GM18870 (cell line): ENCODE results near the gene PRADC1.
"Not testable (repeated sequence)": the region's sequence is repeated elsewhere in the genome, so short reads cannot be mapped to it uniquely, and the experiment has no call there.

Source experiments
- ATAC-seq: cut with Tn5 transposase; IDR thresholded peaks from one replicate; pipeline ENCODE4 v1.9.1; 2021; ENCODE audit warnings: moderate library complexity; ENCODE audit not compliant: unreplicated experiment

PRADC1 gene

DNA sequence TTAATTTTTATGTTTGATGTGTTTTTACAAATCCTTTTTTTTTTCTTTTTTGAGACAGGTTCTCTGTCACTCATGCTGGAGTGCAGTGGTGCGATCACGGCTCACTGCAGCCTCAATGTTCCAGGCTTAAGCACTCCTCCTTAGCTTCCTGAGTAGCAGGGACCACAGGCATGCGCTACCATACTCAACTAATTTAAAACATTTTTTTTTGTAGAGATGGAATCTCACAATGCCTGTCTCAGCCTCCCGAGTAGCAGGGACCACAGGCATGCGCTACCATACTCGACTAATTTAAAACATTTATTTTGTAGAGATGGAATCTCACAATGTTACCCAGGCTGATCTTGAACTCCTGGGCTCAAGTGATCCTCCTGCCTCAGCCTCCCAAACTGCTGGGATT is 27.4 kb downstream of the PRADC1 start:
- no peak for ATAC-seq

DNA sequence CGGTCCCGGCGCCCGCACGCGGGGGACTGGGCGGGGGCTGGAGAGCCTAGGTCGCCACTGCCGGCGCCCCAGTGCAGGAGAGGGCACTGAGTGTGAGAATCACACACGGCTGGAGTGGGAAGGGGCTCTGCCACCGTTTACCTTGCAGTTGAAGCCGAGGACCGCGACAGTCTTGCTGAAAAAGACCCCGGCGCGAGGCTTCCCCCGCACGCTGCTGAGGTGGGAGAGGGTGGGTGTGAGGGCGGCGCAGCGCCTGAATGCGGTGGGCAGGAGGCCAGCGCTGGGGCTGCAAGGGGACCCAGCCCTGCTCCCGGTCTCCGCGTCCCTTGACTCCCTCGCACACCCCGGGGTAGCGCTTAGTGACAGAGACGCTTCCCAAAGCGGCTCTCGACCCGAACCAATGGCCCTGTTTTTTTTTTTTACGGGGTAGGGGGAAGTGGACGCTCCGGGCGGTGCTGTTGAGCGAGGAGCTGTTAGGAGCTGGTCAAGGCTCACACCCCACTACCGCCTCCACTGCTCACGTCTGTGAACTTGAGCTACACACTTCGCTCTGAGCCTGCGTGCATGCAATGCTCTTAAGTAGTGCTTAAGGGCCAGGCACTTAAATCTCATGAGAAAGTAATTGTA is 29.9 kb downstream of the PRADC1 start:
- ATAC-seq: no peak

DNA sequence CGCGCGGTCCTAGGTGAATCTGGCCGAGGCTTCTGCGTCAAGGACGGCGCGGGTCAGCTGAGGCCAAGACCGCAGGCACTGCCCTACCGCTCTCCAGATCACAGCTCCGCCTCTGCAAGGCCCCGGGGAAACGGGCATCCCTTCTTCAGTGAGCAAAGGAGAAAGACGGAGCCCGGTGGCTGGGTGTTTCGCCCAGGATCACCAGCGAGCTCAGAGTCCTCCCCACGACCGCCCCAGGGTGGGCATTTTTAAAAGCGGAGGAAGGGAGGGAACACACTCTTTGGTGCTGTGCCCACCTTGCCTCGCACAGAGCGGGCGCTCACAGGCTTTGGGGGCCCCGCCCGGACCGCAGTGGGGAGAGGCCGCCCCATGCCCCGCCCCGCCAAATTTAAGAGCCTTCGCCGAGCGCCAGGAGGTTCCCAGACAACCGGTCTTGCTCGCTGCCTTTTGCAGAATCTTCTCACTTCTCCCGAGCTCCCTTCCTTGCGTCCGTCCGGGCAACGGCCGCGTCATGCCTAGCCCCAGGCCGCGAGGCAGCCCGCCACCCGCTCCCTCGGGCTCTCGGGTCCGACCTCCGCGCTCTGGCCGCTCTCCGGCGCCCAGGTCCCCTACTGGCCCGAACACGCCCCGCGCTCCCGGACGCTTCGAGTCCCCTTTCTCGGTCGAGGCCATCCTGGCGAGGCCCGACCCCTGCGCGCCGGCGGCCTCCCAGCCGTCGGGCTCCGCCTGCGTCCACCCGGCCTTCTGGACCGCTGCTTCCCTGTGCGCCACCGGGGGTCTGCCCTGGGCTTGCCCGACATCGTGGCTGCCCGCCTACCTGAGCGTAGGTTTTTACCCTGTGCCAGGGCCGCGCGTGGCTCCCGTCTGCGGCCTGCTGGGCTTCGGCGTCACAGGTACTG is 30.6 kb downstream of the PRADC1 start, which contains the start of gene NOTO:
Gene NOTO, plus strand, starts transcription at position 419 of the 899 bp plus-strand sequence. Its CDS starts 93 bp downstream, at position 512.
- ATAC-seq: no peak

DNA sequence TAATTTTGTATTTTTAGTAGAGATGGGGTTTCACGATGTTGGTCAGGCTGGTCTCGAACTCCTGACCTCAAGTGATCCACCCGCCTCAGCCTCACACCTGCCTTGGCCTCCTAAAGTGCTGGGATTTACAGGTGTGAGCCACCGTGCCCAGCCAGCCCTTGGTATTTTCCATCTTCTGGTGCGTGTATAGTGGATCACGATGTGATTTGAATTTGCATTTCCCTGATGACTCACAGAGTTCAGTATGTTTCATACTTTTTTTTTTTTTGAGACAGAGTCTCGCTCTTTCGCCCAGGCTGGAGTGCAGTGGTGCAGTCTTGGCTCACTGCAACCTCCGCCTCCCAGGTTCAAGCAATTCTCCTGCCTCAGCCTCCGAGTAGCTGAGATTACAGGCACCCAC is 32.8 kb downstream of the PRADC1 start:
- ATAC-seq: not testable (repeated sequence)

DNA sequence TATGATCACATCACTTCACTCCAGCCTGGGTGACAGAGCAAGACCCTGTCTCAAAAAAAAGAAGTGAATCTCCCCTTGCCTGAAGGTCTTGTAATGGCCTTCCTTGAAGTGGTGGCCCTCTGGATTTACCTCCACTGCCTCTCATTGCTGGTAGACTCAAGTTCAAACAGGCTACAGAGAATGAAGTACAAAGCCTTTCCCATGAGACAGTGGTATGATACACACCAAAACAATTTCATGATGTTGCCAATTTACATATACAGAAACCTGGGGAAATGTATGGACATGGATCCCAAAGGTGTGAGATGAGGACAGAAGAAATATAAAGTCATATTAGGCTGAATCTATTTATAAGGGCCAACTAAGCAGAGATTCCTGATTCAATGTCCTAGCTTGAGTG is 35.5 kb downstream of the PRADC1 start:
- ATAC-seq: no peak

DNA sequence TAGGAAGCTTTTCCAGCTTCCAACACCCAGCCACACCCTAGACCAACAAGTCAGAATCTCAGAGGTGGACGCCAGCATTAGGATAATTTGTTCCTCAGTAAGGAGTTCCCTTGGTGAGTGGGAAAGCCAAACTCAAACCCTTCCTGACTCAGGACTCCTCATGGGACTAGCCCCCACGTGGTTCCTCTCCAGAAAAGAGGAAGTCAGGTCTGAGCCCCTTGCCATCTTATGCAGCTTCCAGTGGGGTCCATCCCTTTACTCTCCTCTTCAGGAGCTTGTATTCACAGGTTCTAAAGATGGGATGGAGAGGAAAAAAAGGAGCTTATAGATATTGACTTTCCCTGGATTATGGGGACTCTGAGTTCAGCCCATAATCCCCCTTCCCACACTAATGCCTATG is 45.5 kb downstream of the PRADC1 start:
- ATAC-seq: no peak

DNA sequence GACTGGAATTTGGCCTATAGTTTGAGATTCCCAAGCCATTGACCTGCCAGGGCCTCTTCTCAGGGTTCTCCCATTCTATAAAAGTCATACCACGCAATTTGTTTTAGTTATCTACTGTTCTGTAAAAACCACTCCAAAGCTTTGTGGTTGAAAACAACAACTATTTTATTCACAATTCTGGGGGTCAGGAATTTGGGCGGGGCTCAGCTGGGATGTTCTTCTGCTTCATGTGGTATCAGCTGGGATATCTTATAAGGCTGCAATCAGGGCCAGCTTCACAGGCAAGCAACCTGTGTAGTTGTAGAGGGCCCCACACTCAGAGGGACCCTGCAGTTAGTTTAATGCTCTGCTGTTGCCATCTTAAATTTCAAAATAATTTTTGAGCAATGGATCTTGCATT is 47.1 kb downstream of the PRADC1 start:
- no peak for ATAC-seq
